Omental fat pad (tissue), 4 donors: ENCODE measurements around the gene SLC11A2. TPM values are rescaled to one million over a fixed set of nuclear protein-coding genes. Genes with fewer than 3 reads are reported as not detected.

ENCODE experiments used
- ATAC-seq: fragments of 150-250 bp; one replicate; pipeline ENCODE4 v1.9.1; 2016; ENCODE audit warnings: mild to moderate bottlenecking, moderate library complexity; ENCODE audit not compliant: low FRiP score
- DNase-seq: peaks from one replicate; pipeline ENCODE4 v3.0.0-alpha.2; 2019; ENCODE audit warnings: low spot score
- total RNA-seq, 4 donors: library from RNA; depleted of rRNA; stranded (reverse); fragments of >200 nt; gene quantifications; one replicate each; pipeline ENCODE4 v1.1.0, GENCODE V29; 2016
- TF ChIP-seq, protein P1 (sequence below), 3 donors: fragments of 450-650 bp; IDR thresholded peaks; one replicate each; pipeline ENCODE4 v1.5.1; 2016 to 2017; ENCODE audit warnings: antibody characterized with exemption in 3 of 3, mild to moderate bottlenecking in 3 of 3, moderate library complexity in 2 of 3

The SLC11A2 gene
- total RNA-seq, 4 donors from 2014 or later, result 39.6 to 59.6 (median 50.7) TPM

DNA sequence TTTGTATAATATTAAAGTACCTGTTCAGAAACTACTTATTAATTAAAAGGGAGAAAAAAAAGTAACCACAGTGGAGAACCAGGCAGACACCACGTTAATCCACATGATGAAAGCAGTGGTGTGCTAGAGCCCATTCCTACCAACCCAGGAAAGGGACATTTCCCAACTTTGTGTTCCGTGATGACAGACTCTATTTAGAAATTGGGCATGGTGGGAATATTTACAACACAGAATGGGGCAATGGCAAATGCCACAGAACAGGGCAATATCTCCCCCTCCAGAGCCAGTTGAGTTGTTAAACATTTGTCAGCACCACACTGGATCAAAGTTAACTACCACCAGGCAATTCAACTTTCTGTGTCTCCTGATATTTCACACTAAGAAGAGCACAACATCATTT lies 75.1 kb downstream of the SLC11A2 start:
- TF ChIP-seq, protein P1, sequence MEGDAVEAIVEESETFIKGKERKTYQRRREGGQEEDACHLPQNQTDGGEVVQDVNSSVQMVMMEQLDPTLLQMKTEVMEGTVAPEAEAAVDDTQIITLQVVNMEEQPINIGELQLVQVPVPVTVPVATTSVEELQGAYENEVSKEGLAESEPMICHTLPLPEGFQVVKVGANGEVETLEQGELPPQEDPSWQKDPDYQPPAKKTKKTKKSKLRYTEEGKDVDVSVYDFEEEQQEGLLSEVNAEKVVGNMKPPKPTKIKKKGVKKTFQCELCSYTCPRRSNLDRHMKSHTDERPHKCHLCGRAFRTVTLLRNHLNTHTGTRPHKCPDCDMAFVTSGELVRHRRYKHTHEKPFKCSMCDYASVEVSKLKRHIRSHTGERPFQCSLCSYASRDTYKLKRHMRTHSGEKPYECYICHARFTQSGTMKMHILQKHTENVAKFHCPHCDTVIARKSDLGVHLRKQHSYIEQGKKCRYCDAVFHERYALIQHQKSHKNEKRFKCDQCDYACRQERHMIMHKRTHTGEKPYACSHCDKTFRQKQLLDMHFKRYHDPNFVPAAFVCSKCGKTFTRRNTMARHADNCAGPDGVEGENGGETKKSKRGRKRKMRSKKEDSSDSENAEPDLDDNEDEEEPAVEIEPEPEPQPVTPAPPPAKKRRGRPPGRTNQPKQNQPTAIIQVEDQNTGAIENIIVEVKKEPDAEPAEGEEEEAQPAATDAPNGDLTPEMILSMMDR (IDR thresholded peaks at IDR 0.05), result no peak
- no peak for ATAC-seq

DNA sequence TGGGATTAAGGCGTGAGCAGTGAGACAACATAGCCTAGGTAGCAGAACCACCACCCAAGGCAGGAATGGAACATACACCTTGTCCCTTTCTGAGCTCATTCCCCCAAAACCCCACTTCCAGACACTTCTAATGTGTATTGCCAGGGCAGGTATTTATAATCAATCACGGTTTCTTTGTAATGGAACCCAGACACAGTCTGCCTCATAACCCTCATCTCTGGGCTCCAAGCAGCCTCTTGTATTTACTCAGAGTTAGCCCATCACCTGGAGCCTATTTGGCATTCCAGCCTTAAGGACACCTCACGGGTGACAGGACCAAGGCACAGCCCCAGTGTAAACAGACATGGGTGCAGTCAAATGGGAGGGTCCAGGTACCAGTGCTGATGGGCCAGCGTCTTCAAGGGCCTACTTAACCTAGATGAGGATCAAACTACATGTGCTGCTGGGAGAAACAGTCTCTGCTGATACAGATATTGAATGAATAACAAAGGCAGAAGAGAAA lies 76.3 kb downstream of the SLC11A2 start:
- TF ChIP-seq, protein P1 (IDR thresholded peaks at IDR 0.05), result no peak
- DNase-seq (no peak), ATAC-seq (no peak)

More for the DNA sequence above, 75.1 kb downstream of the SLC11A2 start:
- DNase-seq, result no peak

DNA sequence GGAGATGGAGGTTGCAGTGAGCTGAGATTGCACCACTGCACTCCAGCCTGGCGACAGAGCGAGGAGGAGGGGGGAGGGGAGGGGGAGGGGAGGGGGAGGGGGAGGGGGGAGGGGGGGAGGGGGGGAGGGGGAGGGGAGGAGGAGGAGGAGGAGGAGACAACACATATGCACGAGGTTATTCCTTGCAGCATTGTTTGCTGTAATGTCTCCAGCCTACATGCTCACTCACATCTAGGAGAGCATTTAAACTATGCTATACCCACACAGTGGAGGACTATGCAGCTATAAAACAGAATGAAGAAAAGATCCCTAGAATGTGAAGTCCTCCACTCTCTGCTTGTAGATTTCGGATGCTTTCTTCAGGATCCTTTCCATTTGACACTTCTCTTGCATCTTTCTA lies 77.4 kb downstream of the SLC11A2 start:
- DNase-seq (no peak), ATAC-seq (no peak)
- TF ChIP-seq, protein P1 (IDR thresholded peaks at IDR 0.05), result no peak

DNA sequence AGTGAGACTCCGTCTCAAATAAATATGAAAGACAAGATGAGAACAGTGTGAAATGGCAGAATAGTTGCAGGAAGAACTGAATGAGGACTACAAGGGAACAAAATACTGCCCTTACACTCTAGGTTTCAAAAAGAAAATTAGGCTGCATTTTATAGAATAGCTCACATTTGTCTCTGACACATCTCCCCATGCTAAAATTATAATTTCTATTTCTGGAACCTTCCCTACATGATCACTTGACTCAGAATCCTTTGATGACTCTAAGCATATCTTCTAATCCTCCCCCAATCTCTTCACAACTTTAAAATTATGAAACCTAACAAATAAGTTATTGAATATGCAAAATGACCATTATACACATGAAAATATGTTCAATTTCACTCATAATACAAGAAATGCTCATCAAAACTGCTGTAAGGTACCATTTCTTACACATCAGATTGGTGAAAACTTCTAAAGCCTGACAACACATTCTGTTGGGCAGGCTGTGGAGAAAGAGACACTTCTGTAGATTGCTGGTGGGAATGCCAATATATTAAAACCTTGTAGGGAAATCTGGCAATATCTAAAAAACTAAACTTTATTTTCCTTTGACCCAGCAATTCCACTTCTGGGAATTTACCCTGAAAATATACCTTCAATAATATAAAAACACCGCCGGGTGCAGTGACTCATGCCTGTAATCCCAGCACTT lies 78.1 kb downstream of the SLC11A2 start:
- ATAC-seq, result no peak

DNA sequence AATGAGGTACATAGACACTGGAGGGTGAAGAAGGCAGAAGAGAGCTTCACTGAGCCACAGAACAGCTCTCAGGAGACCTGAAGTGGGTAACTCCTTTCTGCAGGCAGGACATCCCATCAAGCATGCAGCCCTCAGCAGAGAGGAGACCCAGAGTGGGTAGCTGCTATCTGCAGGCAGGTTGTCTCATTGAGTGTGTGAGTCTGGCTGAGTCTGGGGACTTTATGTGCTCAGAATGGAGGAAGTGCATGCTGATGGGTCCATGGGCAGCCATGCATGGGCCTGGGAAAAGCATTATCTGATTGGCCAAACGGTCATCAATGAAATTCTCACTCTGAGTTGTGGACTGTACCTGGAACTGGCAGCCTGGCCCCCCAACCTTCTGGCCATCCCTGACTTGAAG lies 88.5 kb downstream of the SLC11A2 start:
- DNase-seq (no peak), ATAC-seq (no peak)
- TF ChIP-seq, protein P1 (IDR thresholded peaks at IDR 0.05), result no peak

More for the DNA sequence above, 78.1 kb downstream of the SLC11A2 start:
- TF ChIP-seq, protein P1 (IDR thresholded peaks at IDR 0.05), result no peak
- DNase-seq, result no peak

DNA sequence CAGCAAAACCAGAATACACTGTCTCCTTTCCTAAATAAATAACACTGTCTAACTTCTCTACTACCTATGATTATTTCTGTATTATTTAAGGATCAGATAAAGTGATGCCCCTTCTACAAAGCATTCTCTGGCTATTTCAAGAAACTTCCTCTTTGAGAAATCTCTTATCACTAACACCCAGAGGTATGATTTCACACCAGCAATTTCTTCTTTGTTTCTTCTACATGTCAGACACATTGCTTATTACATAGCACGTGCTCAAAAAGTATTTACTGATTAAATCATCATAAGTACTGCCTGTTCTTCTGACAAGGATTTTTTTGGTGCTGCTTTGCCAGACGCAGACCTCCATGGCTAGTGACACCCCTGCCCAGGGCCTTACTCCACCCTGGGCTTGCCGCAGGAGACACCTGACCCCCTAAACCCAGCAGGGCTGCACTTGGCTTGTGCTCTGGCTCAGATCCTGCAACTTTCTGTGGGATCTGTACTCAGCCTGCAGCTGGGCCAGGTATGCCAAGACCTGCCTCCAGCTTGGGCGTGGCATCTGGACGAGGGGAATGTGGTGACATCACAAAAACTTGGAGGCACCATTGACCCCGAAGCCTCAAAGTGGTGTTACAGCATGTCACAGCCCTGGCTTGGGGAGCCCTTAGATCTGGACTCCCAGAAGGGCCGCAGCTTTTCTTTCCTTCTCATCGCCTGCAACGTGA lies 89.2 kb downstream of the SLC11A2 start:
- TF ChIP-seq, protein P1 (IDR thresholded peaks at IDR 0.05), result no peak
- ATAC-seq (no peak), DNase-seq (no peak)
